Stimulated activated CD8-positive, alpha-beta memory T cell treated with anti-CD3 and anti-CD28 coated beads, Interleukin-2, amount 100 ng/mL, for 1 hour (primary cell): ENCODE measurements around the gene CNOT1.
A peak's percentile ranks its signal among the peaks of the same experiment; 100 is the strongest.
"Not testable (repeated sequence)": the region's sequence is repeated elsewhere in the genome, so short reads cannot be mapped to it uniquely, and the experiment has no call there.

Experiments used
- DNase-seq, 2 donors: peaks; one replicate each; pipeline ENCODE4 v3.0.0-alpha.2; 2020; ENCODE audit warnings: low read depth in 2 of 2

The CNOT1 gene

GRCh38 chr16:58629733-58630640 is at the start of gene CNOT1:
TSS of gene CNOT1 (minus strand) at chr16:58629826. CDS start at chr16:58599337, 30,489 bp downstream.
- DNase-seq = peak; percentile 95

- no peak for DNase-seq
These were observed 49.1 kb upstream of the CNOT1 start for GRCh38 chr16:58678716-58679115.

GRCh38 chr16:58678269-58678668 is 48.6 kb upstream of the CNOT1 start:
- no peak for DNase-seq

GRCh38 chr16:58670946-58671583 is 41.4 kb upstream of the CNOT1 start:
- DNase-seq = no peak

- no peak for DNase-seq
These were observed 40.6 kb upstream of the CNOT1 start for GRCh38 chr16:58670177-58670576.

- no peak for DNase-seq
These were observed 35.6 kb upstream of the CNOT1 start for GRCh38 chr16:58665200-58665599.

- DNase-seq = no peak
These were observed 31.7 kb upstream of the CNOT1 start for GRCh38 chr16:58661199-58661830.

GRCh38 chr16:58659911-58660310 is 30.3 kb upstream of the CNOT1 start:
- not testable (repeated sequence) for DNase-seq

GRCh38 chr16:58658796-58659211 is 29.2 kb upstream of the CNOT1 start:
- DNase-seq = no peak

GRCh38 chr16:58656899-58657298 is 27.3 kb upstream of the CNOT1 start:
- DNase-seq = no peak

GRCh38 chr16:58655215-58655596 is 25.6 kb upstream of the CNOT1 start:
- DNase-seq = no peak

- no peak for DNase-seq
These were observed 25.1 kb upstream of the CNOT1 start for GRCh38 chr16:58654560-58655214.

GRCh38 chr16:58652741-58653140 is 23.1 kb upstream of the CNOT1 start:
- DNase-seq = no peak

- no peak for DNase-seq
These were observed 22.3 kb upstream of the CNOT1 start for GRCh38 chr16:58651965-58652348.

GRCh38 chr16:58649707-58650106 is 20.1 kb upstream of the CNOT1 start:
- DNase-seq = no peak

GRCh38 chr16:58647107-58647506 is 17.5 kb upstream of the CNOT1 start:
- no peak for DNase-seq

- DNase-seq = no peak
These were observed 15.3 kb upstream of the CNOT1 start for GRCh38 chr16:58644765-58645487.

- no peak for DNase-seq
These were observed 14.5 kb upstream of the CNOT1 start for GRCh38 chr16:58644108-58644507.

GRCh38 chr16:58640949-58641348 is 11.3 kb upstream of the CNOT1 start:
- no peak for DNase-seq

GRCh38 chr16:58639836-58640235 is 10.2 kb upstream of the CNOT1 start:
- DNase-seq = no peak

- no peak for DNase-seq
These were observed 9.6 kb upstream of the CNOT1 start for GRCh38 chr16:58639230-58639629.
